Activated CD8-positive, alpha-beta T cell treated with anti-CD3 and anti-CD28 coated beads for 36 hours (primary cell): ENCODE measurements around the gene SEMA6B. TPM values are rescaled to one million over a fixed set of nuclear protein-coding genes. Genes with fewer than 3 reads are reported as not detected.
"Not testable (repeated sequence)": the region's sequence is repeated elsewhere in the genome, so short reads cannot be mapped to it uniquely, and the experiment has no call there.

Experiments
- ATAC-seq: fragments of 200-7000 bp; cut with Tn5 transposase; one replicate; pipeline ENCODE4 v1.10.0; 2021; ENCODE audit warnings: mild to moderate bottlenecking, moderate library complexity
- CTCF ChIA-PET: fragments of 350-600 bp; sonication (Branson Sonifier 250); formaldehyde crosslinking; loops from one replicate; lab custom pipeline; 2021; ENCODE audit warnings: antibody characterized with exemption; lab: Charles Lee
- POLR2A ChIA-PET: fragments of 350-600 bp; sonication (Branson Sonifier 250); formaldehyde crosslinking; loops from one replicate; lab custom pipeline; 2021; ENCODE audit warnings: antibody characterized with exemption; lab: Charles Lee
- DNase-seq: peaks from one replicate; pipeline ENCODE4 v3.0.0-alpha.2; 2020
- H3K27ac Mint-ChIP-seq: one replicate; pipeline ENCODE4 v1.8.0; 2021; ENCODE audit warnings: mild to moderate bottlenecking, mixed read lengths
- H3K27me3 Mint-ChIP-seq: one replicate; pipeline ENCODE4 v1.8.0; 2021; ENCODE audit warnings: mixed read lengths
- H3K36me3 Mint-ChIP-seq: one replicate; pipeline ENCODE4 v1.8.0; 2021; ENCODE audit warnings: low read depth, mixed read lengths
- H3K4me1 Mint-ChIP-seq: one replicate; pipeline ENCODE4 v1.8.0; 2021; ENCODE audit warnings: low read depth, mixed read lengths
- H3K4me3 Mint-ChIP-seq: one replicate; pipeline ENCODE4 v1.8.0; 2021; ENCODE audit warnings: mild to moderate bottlenecking, moderate library complexity, mixed read lengths
- H3K9me3 Mint-ChIP-seq: one replicate; pipeline ENCODE4 v1.8.0; 2021; ENCODE audit warnings: mixed read lengths
- CTCF ChIP-seq: fragments of 200-600 bp; IDR thresholded peaks from one replicate; pipeline ENCODE4 v1.8.0; 2022; ENCODE audit warnings: antibody characterized with exemption, mild to moderate bottlenecking
- intact Hi-C: fragments of 100-400 bp; cut with micrococcal nuclease; formaldehyde crosslinking; loops from one replicate; pipeline ENCODE4 v1.10.0; 2022
- total RNA-seq, 2 experiments: library from RNA; stranded (reverse); gene quantifications; one replicate each; pipeline ENCODE4 v1.2.3, GENCODE V29; 2021

Gene SEMA6B
- total RNA-seq, 2 experiments from 2014 or later: not detected

- H3K36me3 Mint-ChIP-seq: no peaks in the 10 kb centered on the region
- POLR2A ChIA-PET: no interaction called here
- DNase-seq: no peak
Measured at GRCh38 chr19:4533334-4533733, 26.1 kb downstream of the SEMA6B start.

GRCh38 chr19:4531562-4532165, 27.8 kb downstream of the SEMA6B start:
- intact Hi-C loops: no loop called here
- no peak for ATAC-seq
- no peak for DNase-seq
- no peak overlapping the region for H3K27ac Mint-ChIP-seq
- ChIA-PET POLR2A (no interaction called here), CTCF (no interaction called here)
- H3K9me3 Mint-ChIP-seq: no peaks in the 10 kb centered on the region
- no peaks in the 10 kb centered on the region for H3K36me3 Mint-ChIP-seq
- H3K4me1 Mint-ChIP-seq: peaks cover 5% of the 10 kb centered on the region
- TF ChIP-seq CTCF: no peak
- no peak overlapping the region for H3K4me3 Mint-ChIP-seq
- H3K27me3 Mint-ChIP-seq: peaks cover 8% of the 10 kb centered on the region

More at GRCh38 chr19:4533334-4533733, 26.1 kb downstream of the SEMA6B start:
- ATAC-seq: no peak
- Mint-ChIP-seq H3K4me1 (peaks cover 5% of the 10 kb centered on the region), H3K27me3 (peaks cover 8% of the 10 kb centered on the region), H3K4me3 (no peak overlapping the region), H3K9me3 (no peaks in the 10 kb centered on the region), H3K27ac (no peak overlapping the region)
- TF ChIP-seq CTCF: no peak
- intact Hi-C loops: no loop called here
- CTCF ChIA-PET: no interaction called here

GRCh38 chr19:4529924-4530522, 29.5 kb downstream of the SEMA6B start:
- intact Hi-C loops: no loop called here
- CTCF ChIA-PET: interaction anchor here (0.6 kb wide), 1 partner anchor 254 kb away, joined by 3 read pairs; no protein-coding TSS in a partner anchor
- no peak for DNase-seq
- no peak for TF ChIP-seq CTCF
- no peaks in the 10 kb centered on the region for H3K9me3 Mint-ChIP-seq
- no peak overlapping the region for H3K4me3 Mint-ChIP-seq
- H3K36me3 Mint-ChIP-seq: no peaks in the 10 kb centered on the region
- peaks cover 2% of the 10 kb centered on the region for H3K4me1 Mint-ChIP-seq
- H3K27ac Mint-ChIP-seq: no peak overlapping the region
- H3K27me3 Mint-ChIP-seq: peaks cover 6% of the 10 kb centered on the region
- POLR2A ChIA-PET: no interaction called here
- ATAC-seq: no peak

GRCh38 chr19:4528843-4529242, 30.6 kb downstream of the SEMA6B start:
- ATAC-seq (no peak), DNase-seq (no peak)
- ChIA-PET POLR2A (no interaction called here), CTCF (no interaction called here)
- Mint-ChIP-seq H3K9me3 (no peaks in the 10 kb centered on the region), H3K4me3 (no peak overlapping the region), H3K4me1 (no peaks in the 10 kb centered on the region), H3K27me3 (peaks cover 4% of the 10 kb centered on the region), H3K36me3 (no peaks in the 10 kb centered on the region), H3K27ac (no peak overlapping the region)
- intact Hi-C loops: no loop called here
- no peak for TF ChIP-seq CTCF

- ATAC-seq, H3K27ac Mint-ChIP-seq, DNase-seq, H3K27me3 Mint-ChIP-seq, H3K4me1 Mint-ChIP-seq, POLR2A ChIA-PET, H3K36me3 Mint-ChIP-seq, H3K9me3 Mint-ChIP-seq, CTCF ChIA-PET, intact Hi-C loops, H3K4me3 Mint-ChIP-seq: not testable (repeated sequence)
Measured at GRCh38 chr19:4527377-4527776, 32.1 kb downstream of the SEMA6B start.
